GM12891 (cell line): ENCODE results near the gene MARCO.

Experiments
- POLR2A ChIP-seq: IDR thresholded peaks from 2 replicates; pipeline ENCODE4 v1.6.1; 2011; ENCODE audit warnings: low read depth, low read length, control low read depth
- TAF1 ChIP-seq: IDR thresholded peaks from 2 replicates; pipeline ENCODE4 v1.6.1; 2011; ENCODE audit warnings: low read depth, low read length, control low read depth

GRCh38 chr2:118980022-118980421 lies 38.0 kb downstream of the MARCO start:
- no peak for TF ChIP-seq POLR2A
- no peak for TF ChIP-seq TAF1
